GM12892 (cell line): ENCODE results near the gene MAD2L2.

ENCODE experiments used
- DNase-seq: peaks from one replicate; pipeline ENCODE4 v3.0.0; 2011; ENCODE audit not compliant: insufficient read length
- FAIRE-seq: peaks from 2 replicates; lab custom pipeline; 2011; peaks lifted over from hg19 to GRCh38; lab: Jason Lieb, UNC
- POLR2A ChIP-seq: IDR thresholded peaks from 2 replicates; pipeline ENCODE4 v1.6.1; 2011; ENCODE audit warnings: low read depth, low read length, control low read depth
- POLR2AphosphoS5 ChIP-seq: IDR thresholded peaks from 2 replicates; pipeline ENCODE4 v1.6.1; 2011; ENCODE audit warnings: low read depth, low read length, control low read depth
- TAF1 ChIP-seq: IDR thresholded peaks from 2 replicates; pipeline ENCODE4 v1.6.1; 2011; ENCODE audit warnings: low read depth, mild to moderate bottlenecking, control low read depth, low read length, borderline replicate concordance

The MAD2L2 gene

GRCh38 chr1:11719313-11720032, 38.5 kb upstream of the MAD2L2 start:
- TF ChIP-seq POLR2A (no peak; the same call in 1 of the 2 replicates), TAF1 (no peak), POLR2AphosphoS5 (no peak)
- FAIRE-seq (peak; percentile 96), DNase-seq (peak; percentile 74)

- TF ChIP-seq POLR2A (no peak), TAF1 (no peak), POLR2AphosphoS5 (no peak)
- no peak for DNase-seq
- FAIRE-seq: no peak
These were observed 34.1 kb upstream of the MAD2L2 start for GRCh38 chr1:11714831-11715575.

GRCh38 chr1:11713095-11713494, 32.1 kb upstream of the MAD2L2 start:
- TF ChIP-seq TAF1 (no peak), POLR2A (no peak), POLR2AphosphoS5 (no peak)
- DNase-seq: no peak
- FAIRE-seq: no peak

GRCh38 chr1:11712285-11712684, 31.3 kb upstream of the MAD2L2 start:
- FAIRE-seq (no peak), DNase-seq (no peak)
- TF ChIP-seq POLR2AphosphoS5 (no peak), POLR2A (no peak)

GRCh38 chr1:11711490-11711889, 30.5 kb upstream of the MAD2L2 start:
- no peak for FAIRE-seq
- no peak for DNase-seq
- TF ChIP-seq TAF1: no peak
- TF ChIP-seq POLR2AphosphoS5: no peak
- no peak for TF ChIP-seq POLR2A

GRCh38 chr1:11708554-11709350, 27.8 kb upstream of the MAD2L2 start:
- FAIRE-seq: no peak
- no peak for TF ChIP-seq POLR2AphosphoS5
- TF ChIP-seq TAF1: no peak
- no peak for TF ChIP-seq POLR2A
- no peak for DNase-seq

GRCh38 chr1:11707621-11708276, 26.8 kb upstream of the MAD2L2 start:
- DNase-seq (no peak), FAIRE-seq (no peak)

GRCh38 chr1:11706292-11706691, 25.3 kb upstream of the MAD2L2 start:
- no peak for TF ChIP-seq POLR2A
- TF ChIP-seq POLR2AphosphoS5: no peak
- no peak for TF ChIP-seq TAF1
- DNase-seq: no peak
- FAIRE-seq: no peak

More at GRCh38 chr1:11707621-11708276, 26.8 kb upstream of the MAD2L2 start:
- TF ChIP-seq TAF1 (no peak), POLR2A (no peak), POLR2AphosphoS5 (no peak)

- TF ChIP-seq POLR2AphosphoS5: no peak
- TF ChIP-seq TAF1: no peak
- no peak for TF ChIP-seq POLR2A
- FAIRE-seq: no peak
These were observed 24.6 kb upstream of the MAD2L2 start for GRCh38 chr1:11705596-11705995.

GRCh38 chr1:11704691-11705475, 23.9 kb upstream of the MAD2L2 start:
- FAIRE-seq (no peak), DNase-seq (no peak)
- no peak for TF ChIP-seq POLR2A
- TF ChIP-seq POLR2AphosphoS5: no peak
- TF ChIP-seq TAF1: no peak

More at GRCh38 chr1:11705596-11705995, 24.6 kb upstream of the MAD2L2 start:
- DNase-seq: no peak

GRCh38 chr1:11704194-11704529, 23.2 kb upstream of the MAD2L2 start:
- no peak for TF ChIP-seq TAF1
- TF ChIP-seq POLR2A: no peak
- no peak for TF ChIP-seq POLR2AphosphoS5
- no peak for DNase-seq
- no peak for FAIRE-seq
